ENCODE data around the gene PPP1R37. TPM values are rescaled to one million over a fixed set of nuclear protein-coding genes. Genes with fewer than 3 reads are reported as not detected.

PPP1R37 gene
- total and polyA plus RNA-seq, 2 of the 8 experiments (the other 6 are each of a cell fraction or from before 2014, with no cell fraction given), result 14.6 to 25.7 TPM

DNA sequence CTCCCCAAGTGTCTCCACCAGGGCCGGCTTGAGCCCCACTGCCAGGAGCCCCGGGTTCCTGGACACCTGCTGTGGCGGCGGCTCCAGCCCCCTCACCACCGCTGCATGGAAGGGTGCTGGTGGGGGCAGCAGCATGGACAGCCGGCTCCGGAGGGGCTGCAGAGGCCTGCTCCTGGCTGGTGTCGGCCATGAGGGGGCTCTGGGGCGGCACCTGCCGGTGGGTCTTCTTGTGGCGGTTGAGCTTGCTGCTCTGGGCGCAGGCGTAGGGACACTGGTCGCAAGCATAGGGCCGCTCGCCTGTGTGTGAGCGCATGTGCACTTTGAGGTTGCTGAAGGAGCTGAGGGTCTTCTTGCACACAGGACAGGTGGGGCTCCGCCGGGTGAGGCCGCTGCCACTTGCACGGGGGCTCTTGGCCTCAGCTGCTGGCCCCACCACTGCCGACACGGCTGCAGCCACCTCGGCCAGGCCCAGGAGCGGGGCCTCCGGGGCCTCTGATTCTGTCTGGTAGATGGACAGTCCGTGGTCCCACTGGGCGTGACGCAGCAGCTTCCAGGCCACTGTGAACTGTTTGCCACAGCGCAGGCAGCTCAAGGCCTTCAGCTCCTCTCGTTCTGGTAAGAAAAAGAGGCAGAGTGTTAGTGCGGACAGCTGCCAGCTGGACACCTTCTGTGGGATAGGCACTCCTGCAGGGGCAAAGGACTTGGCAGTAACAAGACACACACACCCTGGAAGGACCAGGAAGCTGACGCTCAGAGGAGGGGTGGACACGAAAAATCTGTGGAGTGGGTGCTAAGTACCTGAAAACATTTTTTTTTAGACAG, 20.8 kb upstream of the PPP1R37 start:
- H3K4ac ChIP-seq (replicated peaks; ENCODE audit: insufficient read length, low read depth, low read length), result no peak overlapping the region
- no peak overlapping the region for H3K4me2 ChIP-seq (ENCODE audit: insufficient read depth in 1 of 2, low read depth in 2 of 2, low read length in 2 of 2)
- no peak overlapping the region for H2AFZ ChIP-seq (ENCODE audit: low read length)
- no peak overlapping the region for H3K18ac ChIP-seq (ENCODE audit: extremely low read depth, low read length)
- POLR2A ChIA-PET (ENCODE audit: partially characterized antibody), result interaction anchor here (0.6 to 3.4 kb wide), 15 partner anchors 11 to 221 kb away, joined by 3 to 16 read pairs (median 3); partner anchors contain the start of gene PPP1R37
- no peak overlapping the region for H3K14ac ChIP-seq (ENCODE audit: insufficient read length)
- H4K8ac ChIP-seq (ENCODE audit: extremely low read depth, insufficient read depth, low read length), result 0 out of 2 replicates have a peak overlapping the region, but pooled peaks have one; percentile 9
- no peak overlapping the region for H2BK15ac ChIP-seq (ENCODE audit: low read length)
- H4K20me1 ChIP-seq (replicated peaks in 1 of 2; ENCODE audit: control insufficient read depth in 1 of 2, insufficient read depth in 2 of 2, low read length in 2 of 2), result peaks cover 2 to 5% of the 10 kb centered on the region in 2 experiments
- 91% methylated on average over 32 of the region's 34 CpGs; no CpG with 5 or more reads in 1 of the 2 experiments for WGBS, 2 experiments (ENCODE audit: extremely low coverage in 1 of 2, insufficient coverage in 1 of 2, insufficient read length in 1 of 2, insufficient replicate concordance in 2 of 2, low coverage in 1 of 2, low lambda C conversion rate in 2 of 2, missing lambda C conversion rate in 1 of 2)
- DNase-seq (ENCODE audit: low read depth in 1 of 2, low spot score in 2 of 2) (peak in 1 of 2 experiments; percentile 60), FAIRE-seq (no peak)
- no peak overlapping the region for H2BK20ac ChIP-seq (ENCODE audit: low read length)
- H3K9me3 ChIP-seq (ENCODE audit: insufficient read depth in 2 of 2, low read depth in 1 of 2, low read length in 1 of 2), result no peaks in the 10 kb centered on the region
- no peak overlapping the region for H3K23ac ChIP-seq (ENCODE audit: insufficient read length)
- H3K79me1 ChIP-seq (ENCODE audit: low read depth, low read length), result no peaks in the 10 kb centered on the region
- H2AK5ac ChIP-seq (ENCODE audit: low read depth, low read length), result no peak overlapping the region
- no peak overlapping the region for H4K5ac ChIP-seq (ENCODE audit: insufficient read length, low read depth, low read length)
- peaks cover 2 to 40% (median 20%) of the 10 kb centered on the region in 4 experiments; a peak in 6 of 8 replicates for H3K36me3 ChIP-seq (ENCODE audit: control insufficient read depth in 2 of 4, insufficient read depth in 4 of 4, low read length in 3 of 4)
- H3K23me2 ChIP-seq (ENCODE audit: low read depth, low read length), result peaks cover 6% of the 10 kb centered on the region; the same call in 1 of the 2 replicates
- CTCF ChIA-PET (ENCODE audit: partially characterized antibody), result interaction anchor here (0.6 to 2.1 kb wide), 11 partner anchors 10 to 119 kb away, joined by 3 to 11 read pairs (median 4); no protein-coding TSS in a partner anchor
- peaks cover 0 to 10% of the 10 kb centered on the region in 2 experiments; a peak in 2 of 4 replicates for H3K79me2 ChIP-seq (ENCODE audit: control insufficient read depth in 1 of 2, insufficient read depth in 2 of 2, low read length in 2 of 2)
- H3K27ac ChIP-seq (ENCODE audit: low read depth, low read length), result no peak overlapping the region
- H2BK120ac ChIP-seq (replicated peaks; ENCODE audit: low read depth, low read length), result no peak overlapping the region
- H3K27me3 ChIP-seq (replicated peaks in 1 of 4; ENCODE audit: control insufficient read depth in 3 of 4, extremely low read depth in 1 of 4, insufficient read depth in 3 of 4, low read length in 3 of 4), result no peaks in the 10 kb centered on the region
- no peak overlapping the region for H2BK12ac ChIP-seq (ENCODE audit: low read depth, low read length)
- H2BK5ac ChIP-seq (ENCODE audit: low read depth, low read length), result no peak overlapping the region
- H3K4me1 ChIP-seq (replicated peaks in 1 of 4; ENCODE audit: control insufficient read depth in 3 of 4, insufficient read depth in 4 of 4, low read length in 3 of 4), result peaks cover 6 to 16% (median 9%) of the 10 kb centered on the region in 4 experiments; a peak in 6 of 7 replicates
- H4K91ac ChIP-seq (replicated peaks; ENCODE audit: insufficient read length, low read length), result no peak overlapping the region
- H3K4me3 ChIP-seq (ENCODE audit: extremely low read depth in 1 of 4, insufficient read depth in 2 of 4, low read depth in 3 of 4, low read length in 4 of 4), result no peak overlapping the region
- no peak overlapping the region for H3K56ac ChIP-seq (replicated peaks; ENCODE audit: insufficient read length, low read depth, low read length)
- no peak overlapping the region for H3K9ac ChIP-seq (replicated peaks in 1 of 4; ENCODE audit: extremely low read depth in 1 of 4, low read depth in 3 of 4, low read length in 3 of 4)
- TF ChIP-seq, protein P1, sequence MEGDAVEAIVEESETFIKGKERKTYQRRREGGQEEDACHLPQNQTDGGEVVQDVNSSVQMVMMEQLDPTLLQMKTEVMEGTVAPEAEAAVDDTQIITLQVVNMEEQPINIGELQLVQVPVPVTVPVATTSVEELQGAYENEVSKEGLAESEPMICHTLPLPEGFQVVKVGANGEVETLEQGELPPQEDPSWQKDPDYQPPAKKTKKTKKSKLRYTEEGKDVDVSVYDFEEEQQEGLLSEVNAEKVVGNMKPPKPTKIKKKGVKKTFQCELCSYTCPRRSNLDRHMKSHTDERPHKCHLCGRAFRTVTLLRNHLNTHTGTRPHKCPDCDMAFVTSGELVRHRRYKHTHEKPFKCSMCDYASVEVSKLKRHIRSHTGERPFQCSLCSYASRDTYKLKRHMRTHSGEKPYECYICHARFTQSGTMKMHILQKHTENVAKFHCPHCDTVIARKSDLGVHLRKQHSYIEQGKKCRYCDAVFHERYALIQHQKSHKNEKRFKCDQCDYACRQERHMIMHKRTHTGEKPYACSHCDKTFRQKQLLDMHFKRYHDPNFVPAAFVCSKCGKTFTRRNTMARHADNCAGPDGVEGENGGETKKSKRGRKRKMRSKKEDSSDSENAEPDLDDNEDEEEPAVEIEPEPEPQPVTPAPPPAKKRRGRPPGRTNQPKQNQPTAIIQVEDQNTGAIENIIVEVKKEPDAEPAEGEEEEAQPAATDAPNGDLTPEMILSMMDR (IDR thresholded peaks at IDR 0.05; ENCODE audit: control extremely low read depth in 1 of 3, insufficient read depth in 1 of 3, low read depth in 1 of 3, low read length in 3 of 3), result peak in 2 of 3 experiments; percentile 6 to 17; a peak in 1 of 4 replicates
- TF ChIP-seq HDAC2 (IDR thresholded peaks at IDR 0.05; ENCODE audit: borderline replicate concordance in 1 of 2, low read depth in 2 of 2, low read length in 2 of 2) (no peak), PHF8 (conservative IDR thresholded peaks at IDR 0.05; ENCODE audit: low read depth, low read length) (no peak), TAF1 (IDR thresholded peaks at IDR 0.05; ENCODE audit: low read depth, low read length) (no peak), RAD21 (IDR thresholded peaks at IDR 0.05 in 1 of 2, conservative IDR thresholded peaks at IDR 0.05 in 1 of 2; ENCODE audit: low read depth in 2 of 2, low read length in 2 of 2) (peak in 1 of 2 experiments; percentile 7; a peak in 1 of 4 replicates), TBP (IDR thresholded peaks at IDR 0.05; ENCODE audit: low read depth, low read length) (no peak), TCF12 (IDR thresholded peaks at IDR 0.05; ENCODE audit: low read depth, low read length) (no peak)
